ENCODE data around the gene DNAH1.

The DNAH1 gene

GRCh38 chr3:52442409-52443267, 126.5 kb downstream of the DNAH1 start:
- Histone ChIP-seq H3K36me3 (ENCODE audit: low read depth) (no peaks in the 10 kb centered on the region), H3K4me3 (ENCODE audit: severe bottlenecking) (no peak overlapping the region), H3K9me3 (ENCODE audit: severe bottlenecking) (no peaks in the 10 kb centered on the region), H3K27me3 (ENCODE audit: insufficient read depth, poor library complexity, severe bottlenecking) (no peaks in the 10 kb centered on the region), H3K4me1 (ENCODE audit: insufficient read depth, poor library complexity, severe bottlenecking) (peaks cover 4% of the 10 kb centered on the region), H3K27ac (ENCODE audit: poor library complexity, severe bottlenecking) (no peak overlapping the region)
- no peak for ATAC-seq (ENCODE audit: low read depth)
- no peak for DNase-seq (ENCODE audit: low spot score)
- TF ChIP-seq CTCF (IDR thresholded peaks at IDR 0.05; ENCODE audit: poor library complexity, severe bottlenecking) = no peak

- Histone ChIP-seq H3K4me3 (ENCODE audit: severe bottlenecking) (no peak overlapping the region), H3K9me3 (ENCODE audit: severe bottlenecking) (no peaks in the 10 kb centered on the region), H3K4me1 (ENCODE audit: insufficient read depth, poor library complexity, severe bottlenecking) (no peaks in the 10 kb centered on the region), H3K27me3 (ENCODE audit: insufficient read depth, poor library complexity, severe bottlenecking) (no peaks in the 10 kb centered on the region), H3K27ac (ENCODE audit: poor library complexity, severe bottlenecking) (no peak overlapping the region), H3K36me3 (ENCODE audit: low read depth) (no peaks in the 10 kb centered on the region)
- no peak for TF ChIP-seq CTCF (IDR thresholded peaks at IDR 0.05; ENCODE audit: poor library complexity, severe bottlenecking)
- no peak for DNase-seq (ENCODE audit: low spot score)
- ATAC-seq (ENCODE audit: low read depth) = no peak
Measured at GRCh38 chr3:52443268-52443610, 127.1 kb downstream of the DNAH1 start.

- H3K27ac ChIP-seq (ENCODE audit: poor library complexity, severe bottlenecking) = no peak overlapping the region
- H3K9me3 ChIP-seq (ENCODE audit: severe bottlenecking) = no peaks in the 10 kb centered on the region
- H3K27me3 ChIP-seq (ENCODE audit: insufficient read depth, poor library complexity, severe bottlenecking) = no peaks in the 10 kb centered on the region
- no peaks in the 10 kb centered on the region for H3K4me1 ChIP-seq (ENCODE audit: insufficient read depth, poor library complexity, severe bottlenecking)
- no peak overlapping the region for H3K4me3 ChIP-seq (ENCODE audit: severe bottlenecking)
- TF ChIP-seq CTCF (IDR thresholded peaks at IDR 0.05; ENCODE audit: poor library complexity, severe bottlenecking) = no peak
- ATAC-seq (ENCODE audit: low read depth) = no peak
- no peaks in the 10 kb centered on the region for H3K36me3 ChIP-seq (ENCODE audit: low read depth)
- no peak for DNase-seq (ENCODE audit: low spot score)
Measured at GRCh38 chr3:52443791-52444687, 127.9 kb downstream of the DNAH1 start.

- Histone ChIP-seq H3K36me3 (ENCODE audit: low read depth) (no peaks in the 10 kb centered on the region), H3K9me3 (ENCODE audit: severe bottlenecking) (no peaks in the 10 kb centered on the region), H3K4me3 (ENCODE audit: severe bottlenecking) (no peak within 1 kb of the TSS), H3K4me1 (ENCODE audit: insufficient read depth, poor library complexity, severe bottlenecking) (no peaks in the 10 kb centered on the region), H3K27ac (ENCODE audit: poor library complexity, severe bottlenecking) (no peak within 1 kb of the TSS), H3K27me3 (ENCODE audit: insufficient read depth, poor library complexity, severe bottlenecking) (no peaks in the 10 kb centered on the region)
- DNase-seq (ENCODE audit: low spot score) (peak; percentile 76), ATAC-seq (ENCODE audit: low read depth) (peak; percentile 81)
- TF ChIP-seq CTCF (IDR thresholded peaks at IDR 0.05; ENCODE audit: poor library complexity, severe bottlenecking) = no peak
Measured at GRCh38 chr3:52444860-52445793, 129.0 kb downstream of the DNAH1 start, which contains the start of gene SEMA3G. Gene SEMA3G (minus strand): TSS chr3:52445103. CDS start chr3:52445027, 76 bp downstream.

Measured in RWPE2 (cell line).